CD4-positive, alpha-beta memory T cell (primary cell): ENCODE measurements around the gene UBAC1. TPM values are rescaled to one million over a fixed set of nuclear protein-coding genes. Genes with fewer than 3 reads are reported as not detected.

Source experiments
- CTCF ChIA-PET: fragments of 350-600 bp; sonication (Branson Sonifier 250); formaldehyde crosslinking; loops from one replicate; lab custom pipeline; 2021; ENCODE audit warnings: inconsistent platforms; ENCODE audit not compliant: partially characterized antibody; lab: Charles Lee
- POLR2A ChIA-PET: fragments of 350-600 bp; sonication (Branson Sonifier 250); formaldehyde crosslinking; loops from one replicate; lab custom pipeline; 2021; ENCODE audit not compliant: partially characterized antibody; lab: Charles Lee
- DNase-seq, 5 donors: peaks; one replicate each; pipeline versions ENCODE4 v3.0.0 to v3.0.0-alpha.2; 2020 to 2022; ENCODE audit warnings: mixed read lengths in 1 of 5
- H3K27ac ChIP-seq: one replicate; pipeline ENCODE4 v1.7.0; 2013; ENCODE audit warnings: low read depth, low read length
- H3K27me3 ChIP-seq: 2 replicates; pipeline ENCODE4 v1.7.0; 2013; ENCODE audit warnings: mild to moderate bottlenecking, low read length, moderate library complexity; ENCODE audit not compliant: insufficient read depth
- H3K36me3 ChIP-seq: 2 replicates; pipeline ENCODE4 v1.7.0; 2013; ENCODE audit warnings: mild to moderate bottlenecking, low read length, moderate library complexity; ENCODE audit not compliant: insufficient read depth
- H3K4me1 ChIP-seq: 2 replicates; pipeline ENCODE4 v1.7.0; 2013; ENCODE audit warnings: mild to moderate bottlenecking, low read length, moderate library complexity; ENCODE audit not compliant: insufficient read depth
- H3K4me3 ChIP-seq, 2 donors: one replicate each; pipeline ENCODE4 v1.7.0; 2013; ENCODE audit warnings: low read length in 2 of 2, mild to moderate bottlenecking in 1 of 2
- H3K9me3 ChIP-seq, 2 donors: one replicate each; pipeline ENCODE4 v1.7.0; 2013; ENCODE audit warnings: low read length in 2 of 2, control low read depth in 1 of 2; ENCODE audit not compliant: control insufficient read depth in 1 of 2
- H3K27ac Mint-ChIP-seq, 7 donors: one replicate each; pipeline ENCODE4 v1.8.0; 2020 to 2021; ENCODE audit warnings: mixed read lengths in 7 of 7, mild to moderate bottlenecking in 6 of 7, inconsistent platforms in 3 of 7, moderate library complexity in 3 of 7
- H3K27me3 Mint-ChIP-seq, 2 donors: one replicate each; pipeline ENCODE4 v1.8.0; 2020 to 2021; ENCODE audit warnings: mixed read lengths in 2 of 2
- H3K36me3 Mint-ChIP-seq, 2 donors: one replicate each; pipeline ENCODE4 v1.8.0; 2020 to 2021; ENCODE audit warnings: mixed read lengths in 2 of 2, inconsistent platforms in 1 of 2, mild to moderate bottlenecking in 1 of 2
- H3K4me1 Mint-ChIP-seq, 4 donors: one replicate each; pipeline ENCODE4 v1.8.0; 2020 to 2021; ENCODE audit warnings: mixed read lengths in 4 of 4, mild to moderate bottlenecking in 1 of 4
- H3K4me3 Mint-ChIP-seq, 8 donors: one replicate each; pipeline ENCODE4 v1.8.0; 2020 to 2021; ENCODE audit warnings: mixed read lengths in 8 of 8, mild to moderate bottlenecking in 7 of 8, moderate library complexity in 6 of 8, inconsistent platforms in 3 of 8
- H3K9me3 Mint-ChIP-seq, 8 donors: one replicate each; pipeline ENCODE4 v1.8.0; 2020 to 2021; ENCODE audit warnings: mixed read lengths in 8 of 8, mild to moderate bottlenecking in 5 of 8, inconsistent platforms in 3 of 8, moderate library complexity in 1 of 8
- intact Hi-C: fragments of 100-400 bp; cut with micrococcal nuclease; formaldehyde crosslinking; loops from one replicate; pipeline ENCODE4 v1.15.1; 2023
- polyA plus RNA-seq, 2 donors: library from polyadenylated mRNA; unstranded; fragments of 300-500 nt; fragmentation: Illumina TruSeq; gene quantifications; one replicate each; pipeline ENCODE4 v1.2.3, GENCODE V29; 2021
- total RNA-seq, 2 experiments: library from RNA; stranded (reverse); gene quantifications; one replicate each; pipeline ENCODE4 v1.2.3, GENCODE V29; 2021

Gene UBAC1
- total and polyA plus RNA-seq, 4 experiments from 2014 or later: 23.0 to 32.8 (median 28.1) TPM

GRCh38 chr9:135978642-135979546 lies 17.7 kb upstream of the UBAC1 start:
- intact Hi-C loops: loop anchor here (1.0 kb wide), 1 partner anchor 11 kb away; no protein-coding TSS in a partner anchor
- H3K36me3 Mint-ChIP-seq: no peaks in the 10 kb centered on the region
- CTCF ChIA-PET: interaction anchor here (0.7 kb wide), 1 partner anchor 9 kb away, joined by 3 read pairs; no protein-coding TSS in a partner anchor
- H3K4me1 ChIP-seq: peaks cover 19% of the 10 kb centered on the region
- H3K36me3 ChIP-seq: no peaks in the 10 kb centered on the region
- H3K27me3 ChIP-seq: no peaks in the 10 kb centered on the region
- peak overlapping the region in 1 of 2 donors; percentile 6 for H3K4me3 ChIP-seq
- H3K27ac Mint-ChIP-seq: peak overlapping the region; percentile 30 to 90 (median 77)
- H3K4me1 Mint-ChIP-seq: peaks cover 5 to 15% (median 9%) of the 10 kb centered on the region in 4 donors
- H3K27me3 Mint-ChIP-seq: no peaks in the 10 kb centered on the region
- POLR2A ChIA-PET: interaction anchor here (0.9 to 1.6 kb wide), 2 partner anchors 11 to 141 kb away, joined by 3 to 4 read pairs; no protein-coding TSS in a partner anchor
- H3K27ac ChIP-seq: no peak overlapping the region
- peak; percentile 73 to 82 (median 80) for DNase-seq
- no peaks in the 10 kb centered on the region for H3K9me3 Mint-ChIP-seq
- no peaks in the 10 kb centered on the region for H3K9me3 ChIP-seq
- H3K4me3 Mint-ChIP-seq: peak overlapping the region; percentile 32 to 79 (median 67)

GRCh38 chr9:135976944-135977343 lies 15.8 kb upstream of the UBAC1 start:
- no peaks in the 10 kb centered on the region for H3K27me3 Mint-ChIP-seq
- H3K9me3 ChIP-seq: no peaks in the 10 kb centered on the region
- ChIA-PET CTCF (interaction anchor here (1.5 kb wide), 1 partner anchor 9 kb away, joined by 7 read pairs; no protein-coding TSS in a partner anchor), POLR2A (no interaction called here)
- H3K4me3 ChIP-seq: no peak overlapping the region
- no peak overlapping the region for H3K27ac ChIP-seq
- no peak for DNase-seq
- no peaks in the 10 kb centered on the region for H3K27me3 ChIP-seq
- peaks cover 19% of the 10 kb centered on the region for H3K4me1 ChIP-seq
- intact Hi-C loops: no loop called here
- no peak overlapping the region for H3K4me3 Mint-ChIP-seq
- no peaks in the 10 kb centered on the region for H3K36me3 ChIP-seq
- H3K27ac Mint-ChIP-seq: peak overlapping the region in 1 of 7 donors; percentile 44
- H3K36me3 Mint-ChIP-seq: no peaks in the 10 kb centered on the region
- peaks cover 5 to 15% (median 9%) of the 10 kb centered on the region in 4 donors for H3K4me1 Mint-ChIP-seq
- no peaks in the 10 kb centered on the region for H3K9me3 Mint-ChIP-seq

GRCh38 chr9:135976531-135976930 lies 15.4 kb upstream of the UBAC1 start:
- POLR2A ChIA-PET: no interaction called here
- H3K9me3 Mint-ChIP-seq: no peaks in the 10 kb centered on the region

GRCh38 chr9:135975834-135976233 lies 14.7 kb upstream of the UBAC1 start:
- DNase-seq: no peak
- peaks cover 19% of the 10 kb centered on the region for H3K4me1 ChIP-seq
- H3K4me1 Mint-ChIP-seq: peaks cover 5 to 15% (median 9%) of the 10 kb centered on the region in 4 donors
- intact Hi-C loops: no loop called here
- POLR2A ChIA-PET: interaction anchor here (1.1 kb wide), 1 partner anchor 15 kb away, joined by 3 read pairs; no protein-coding TSS in a partner anchor
- H3K27me3 ChIP-seq: no peaks in the 10 kb centered on the region
- H3K36me3 ChIP-seq: no peaks in the 10 kb centered on the region
- H3K27ac Mint-ChIP-seq: peak overlapping the region in 1 of 7 donors; percentile 44
- no peaks in the 10 kb centered on the region for H3K27me3 Mint-ChIP-seq
- H3K9me3 ChIP-seq: no peaks in the 10 kb centered on the region
- no peak overlapping the region for H3K4me3 ChIP-seq
- peaks cover 0 to under 1% (median 0%) of the 10 kb centered on the region in 8 donors for H3K9me3 Mint-ChIP-seq
- no peaks in the 10 kb centered on the region for H3K36me3 Mint-ChIP-seq
- H3K27ac ChIP-seq: no peak overlapping the region
- no peak overlapping the region for H3K4me3 Mint-ChIP-seq
- CTCF ChIA-PET: interaction anchor here (1.5 kb wide), 1 partner anchor 8 kb away, joined by 7 read pairs; no protein-coding TSS in a partner anchor

More at GRCh38 chr9:135976531-135976930, 15.4 kb upstream of the UBAC1 start:
- Mint-ChIP-seq H3K36me3 (no peaks in the 10 kb centered on the region), H3K4me3 (no peak overlapping the region), H3K27ac (peak overlapping the region in 2 of 7 donors; percentile 44 to 55), H3K27me3 (no peaks in the 10 kb centered on the region), H3K4me1 (peaks cover 5 to 15% (median 9%) of the 10 kb centered on the region in 4 donors)
- no peaks in the 10 kb centered on the region for H3K36me3 ChIP-seq
- H3K27me3 ChIP-seq: no peaks in the 10 kb centered on the region
- intact Hi-C loops: no loop called here
- H3K9me3 ChIP-seq: no peaks in the 10 kb centered on the region
- CTCF ChIA-PET: interaction anchor here (1.5 kb wide), 1 partner anchor 9 kb away, joined by 7 read pairs; no protein-coding TSS in a partner anchor
- peaks cover 19% of the 10 kb centered on the region for H3K4me1 ChIP-seq
- H3K27ac ChIP-seq: no peak overlapping the region
- no peak for DNase-seq
- H3K4me3 ChIP-seq: no peak overlapping the region

- peaks cover 9% of the 10 kb centered on the region for H3K4me1 ChIP-seq
- no peak overlapping the region for H3K4me3 ChIP-seq
- no peaks in the 10 kb centered on the region for H3K27me3 ChIP-seq
- POLR2A ChIA-PET: no interaction called here
- peaks cover 5 to 8% (median 7%) of the 10 kb centered on the region in 4 donors for H3K4me1 Mint-ChIP-seq
- H3K9me3 Mint-ChIP-seq: peaks cover 0 to 4% (median 0%) of the 10 kb centered on the region in 8 donors
- no peak overlapping the region for H3K4me3 Mint-ChIP-seq
- H3K36me3 Mint-ChIP-seq: no peaks in the 10 kb centered on the region
- CTCF ChIA-PET: no interaction called here
- no peak overlapping the region for H3K27ac ChIP-seq
- no peak for DNase-seq
- no peaks in the 10 kb centered on the region for H3K9me3 ChIP-seq
- intact Hi-C loops: no loop called here
- H3K36me3 ChIP-seq: no peaks in the 10 kb centered on the region
- H3K27ac Mint-ChIP-seq: no peak overlapping the region
- peaks cover 0 to 2% of the 10 kb centered on the region in 2 donors for H3K27me3 Mint-ChIP-seq
These were observed 13.0 kb upstream of the UBAC1 start for GRCh38 chr9:135974220-135974573.

- Histone ChIP-seq H3K9me3 (no peaks in the 10 kb centered on the region), H3K27me3 (no peaks in the 10 kb centered on the region), H3K36me3 (no peaks in the 10 kb centered on the region), H3K4me1 (peaks cover 2% of the 10 kb centered on the region), H3K27ac (no peak overlapping the region), H3K4me3 (no peak overlapping the region)
- Mint-ChIP-seq H3K4me1 (peaks cover 0 to 1% (median under 1%) of the 10 kb centered on the region in 4 donors), H3K36me3 (no peaks in the 10 kb centered on the region), H3K27ac (no peak overlapping the region), H3K4me3 (no peak overlapping the region), H3K9me3 (peaks cover 0 to 4% (median 0%) of the 10 kb centered on the region in 8 donors), H3K27me3 (peaks cover 0 to 2% of the 10 kb centered on the region in 2 donors)
- ChIA-PET CTCF (no interaction called here), POLR2A (no interaction called here)
- intact Hi-C loops: no loop called here
- DNase-seq: peak in 1 of 5 donors; percentile 19
These were observed 12.4 kb upstream of the UBAC1 start for GRCh38 chr9:135973277-135974219.
